ENCODE measurements around the gene CNR2.

DNA sequence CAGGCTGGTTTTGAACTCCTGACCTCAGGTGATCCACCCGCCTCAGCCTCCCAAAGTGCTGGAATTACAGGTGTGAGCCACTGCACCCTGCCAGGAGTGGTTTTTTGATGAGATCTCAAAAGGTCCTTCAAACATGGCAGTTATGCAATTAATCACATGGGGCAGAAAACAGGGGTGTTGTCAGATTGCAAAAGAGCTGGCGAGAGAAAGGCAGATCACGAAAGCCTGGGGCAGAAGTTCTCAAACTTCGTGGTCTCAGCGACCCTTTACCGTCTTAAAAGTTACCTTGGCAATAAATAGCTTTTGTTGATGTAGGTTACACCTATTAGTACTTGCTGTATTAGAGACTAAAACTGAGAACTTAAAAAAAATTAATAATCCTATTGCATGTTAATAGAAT lies 16.1 kb downstream of the CNR2 start:
- no peak for TF ChIP-seq EZH2 (IDR thresholded peaks at IDR 0.05; ENCODE audit: insufficient read depth, low read length)
- TF ChIP-seq, protein P1, sequence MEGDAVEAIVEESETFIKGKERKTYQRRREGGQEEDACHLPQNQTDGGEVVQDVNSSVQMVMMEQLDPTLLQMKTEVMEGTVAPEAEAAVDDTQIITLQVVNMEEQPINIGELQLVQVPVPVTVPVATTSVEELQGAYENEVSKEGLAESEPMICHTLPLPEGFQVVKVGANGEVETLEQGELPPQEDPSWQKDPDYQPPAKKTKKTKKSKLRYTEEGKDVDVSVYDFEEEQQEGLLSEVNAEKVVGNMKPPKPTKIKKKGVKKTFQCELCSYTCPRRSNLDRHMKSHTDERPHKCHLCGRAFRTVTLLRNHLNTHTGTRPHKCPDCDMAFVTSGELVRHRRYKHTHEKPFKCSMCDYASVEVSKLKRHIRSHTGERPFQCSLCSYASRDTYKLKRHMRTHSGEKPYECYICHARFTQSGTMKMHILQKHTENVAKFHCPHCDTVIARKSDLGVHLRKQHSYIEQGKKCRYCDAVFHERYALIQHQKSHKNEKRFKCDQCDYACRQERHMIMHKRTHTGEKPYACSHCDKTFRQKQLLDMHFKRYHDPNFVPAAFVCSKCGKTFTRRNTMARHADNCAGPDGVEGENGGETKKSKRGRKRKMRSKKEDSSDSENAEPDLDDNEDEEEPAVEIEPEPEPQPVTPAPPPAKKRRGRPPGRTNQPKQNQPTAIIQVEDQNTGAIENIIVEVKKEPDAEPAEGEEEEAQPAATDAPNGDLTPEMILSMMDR (IDR thresholded peaks at IDR 0.05; ENCODE audit: insufficient read depth, low read depth, low read length), result no peak

All from astrocyte (in vitro differentiated cells and primary cell).